ENCODE measurements around the gene SRCIN1. TPM values are rescaled to one million over a fixed set of nuclear protein-coding genes. Genes with fewer than 3 reads are reported as not detected.

The SRCIN1 gene
- total RNA-seq, 4 donors from 2014 or later = 1.2 to 2.7 (median 2.3) TPM

DNA sequence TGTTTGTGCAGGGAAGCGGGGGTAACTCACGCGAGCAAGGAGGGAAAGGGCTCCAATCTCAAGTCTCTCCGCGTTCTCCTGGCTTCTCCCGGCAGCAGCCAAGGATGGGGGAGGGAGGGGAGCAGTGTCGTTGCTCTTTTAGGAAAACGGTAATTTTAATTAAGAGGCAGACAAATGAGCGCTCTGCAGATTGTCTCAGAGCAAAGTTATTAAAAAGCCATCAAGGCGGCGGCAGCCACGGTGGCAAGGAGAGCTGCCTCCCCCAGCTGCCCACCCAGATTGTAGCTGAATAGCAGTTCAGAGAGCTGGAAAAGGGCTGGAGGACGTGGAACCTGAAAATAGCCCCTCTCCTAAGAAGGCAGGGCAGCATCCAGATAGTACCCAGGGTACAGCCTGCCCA, 11.6 kb downstream of the SRCIN1 start:
- H3K27me3 ChIP-seq = peaks cover 0 to 95% (median 5%) of the 10 kb centered on the region in 4 donors

GRCh38 chr17:38592487-38592886, 13.3 kb downstream of the SRCIN1 start:
- Histone ChIP-seq H3K9me3 (no peaks in the 10 kb centered on the region), H3K4me3 (no peak overlapping the region), H3K27ac (replicated peaks in 1 of 4) (no peak overlapping the region), H3K4me1 (peaks cover 0 to 11% (median 0%) of the 10 kb centered on the region in 4 donors), H3K27me3 (peaks cover 0 to 93% (median 5%) of the 10 kb centered on the region in 4 donors), H3K36me3 (no peaks in the 10 kb centered on the region)
- TF ChIP-seq POLR2A (IDR thresholded peaks at IDR 0.05; ENCODE audit: low read depth) (no peak), POLR2AphosphoS5 (IDR thresholded peaks at IDR 0.05) (no peak), EP300 (IDR thresholded peaks at IDR 0.05) (no peak)
- TF ChIP-seq, protein P1, sequence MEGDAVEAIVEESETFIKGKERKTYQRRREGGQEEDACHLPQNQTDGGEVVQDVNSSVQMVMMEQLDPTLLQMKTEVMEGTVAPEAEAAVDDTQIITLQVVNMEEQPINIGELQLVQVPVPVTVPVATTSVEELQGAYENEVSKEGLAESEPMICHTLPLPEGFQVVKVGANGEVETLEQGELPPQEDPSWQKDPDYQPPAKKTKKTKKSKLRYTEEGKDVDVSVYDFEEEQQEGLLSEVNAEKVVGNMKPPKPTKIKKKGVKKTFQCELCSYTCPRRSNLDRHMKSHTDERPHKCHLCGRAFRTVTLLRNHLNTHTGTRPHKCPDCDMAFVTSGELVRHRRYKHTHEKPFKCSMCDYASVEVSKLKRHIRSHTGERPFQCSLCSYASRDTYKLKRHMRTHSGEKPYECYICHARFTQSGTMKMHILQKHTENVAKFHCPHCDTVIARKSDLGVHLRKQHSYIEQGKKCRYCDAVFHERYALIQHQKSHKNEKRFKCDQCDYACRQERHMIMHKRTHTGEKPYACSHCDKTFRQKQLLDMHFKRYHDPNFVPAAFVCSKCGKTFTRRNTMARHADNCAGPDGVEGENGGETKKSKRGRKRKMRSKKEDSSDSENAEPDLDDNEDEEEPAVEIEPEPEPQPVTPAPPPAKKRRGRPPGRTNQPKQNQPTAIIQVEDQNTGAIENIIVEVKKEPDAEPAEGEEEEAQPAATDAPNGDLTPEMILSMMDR (IDR thresholded peaks at IDR 0.05) = no peak
- DNase-seq (ENCODE audit: extremely low spot score) = no peak
- intact Hi-C loops (cut with DNase I) = no loop called here

More for the DNA sequence above, 11.6 kb downstream of the SRCIN1 start:
- Histone ChIP-seq H3K4me3 (no peak overlapping the region), H3K4me1 (peaks cover 0 to 7% (median 0%) of the 10 kb centered on the region in 4 donors), H3K36me3 (no peaks in the 10 kb centered on the region), H3K9me3 (no peaks in the 10 kb centered on the region), H3K27ac (replicated peaks in 1 of 4) (no peak overlapping the region)
- no peak for DNase-seq (ENCODE audit: extremely low spot score)
- 65% methylated on average over 13 of the region's 13 CpGs for whole genome bisulfite sequencing
- intact Hi-C loops (cut with DNase I) = no loop called here
- TF ChIP-seq POLR2A (IDR thresholded peaks at IDR 0.05; ENCODE audit: low read depth) (no peak), POLR2AphosphoS5 (IDR thresholded peaks at IDR 0.05) (no peak), EP300 (IDR thresholded peaks at IDR 0.05) (no peak)
- TF ChIP-seq, protein P1 (IDR thresholded peaks at IDR 0.05) = no peak

- H3K27ac ChIP-seq (replicated peaks in 1 of 4) = no peak overlapping the region
- no CpG with 5 or more reads among the region's 5 CpGs for WGBS
- peaks cover 0 to 96% (median 5%) of the 10 kb centered on the region in 4 donors for H3K27me3 ChIP-seq
- intact Hi-C loops (cut with DNase I) = no loop called here
- no peaks in the 10 kb centered on the region for H3K9me3 ChIP-seq
- TF ChIP-seq, protein P1 (IDR thresholded peaks at IDR 0.05) = no peak
- TF ChIP-seq EP300 (IDR thresholded peaks at IDR 0.05) = no peak
- no peak for TF ChIP-seq POLR2AphosphoS5 (IDR thresholded peaks at IDR 0.05)
- TF ChIP-seq POLR2A (IDR thresholded peaks at IDR 0.05; ENCODE audit: low read depth) = no peak
- no peaks in the 10 kb centered on the region for H3K36me3 ChIP-seq
- H3K4me3 ChIP-seq = no peak overlapping the region
- no peak for DNase-seq (ENCODE audit: extremely low spot score)
- peaks cover 0 to 11% (median 0%) of the 10 kb centered on the region in 4 donors for H3K4me1 ChIP-seq
Measured at GRCh38 chr17:38591759-38592241, 14.0 kb downstream of the SRCIN1 start.

DNA sequence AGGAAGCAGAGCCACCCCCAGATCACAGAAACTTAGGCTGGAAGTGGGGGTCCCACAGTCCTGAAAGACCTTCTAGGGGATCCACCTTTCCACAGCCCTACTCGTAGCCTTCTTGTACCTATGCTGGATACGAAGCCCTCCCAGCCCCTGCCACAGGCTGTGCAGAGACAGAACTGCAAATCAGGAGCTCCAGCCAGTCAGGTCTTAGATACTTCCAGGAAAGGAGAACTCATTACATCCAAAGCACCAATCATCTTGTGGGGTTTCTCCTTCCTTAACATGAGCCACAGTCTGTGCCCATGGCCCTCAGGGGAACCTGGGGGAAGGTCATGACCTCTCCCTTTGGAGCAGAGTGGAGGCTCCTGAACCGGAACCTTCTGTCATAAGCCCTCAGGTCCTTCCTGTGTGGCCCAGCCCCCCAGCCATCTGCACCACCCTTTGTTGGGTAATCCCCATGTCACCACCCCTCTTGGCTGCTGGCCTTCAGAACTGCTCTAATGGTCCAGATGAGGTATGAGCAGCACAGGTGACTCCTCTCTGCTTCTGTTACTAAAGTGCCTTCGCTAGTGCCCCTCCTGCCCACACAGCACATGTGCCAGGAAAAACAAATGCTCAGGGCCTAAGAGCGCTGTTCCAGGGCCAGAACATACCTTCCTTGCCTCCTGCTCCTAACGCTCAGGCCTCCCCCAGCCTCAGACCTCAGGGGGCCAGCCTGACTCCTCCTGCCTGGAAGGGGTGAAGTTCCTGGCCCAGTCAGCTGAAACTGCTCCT, 14.6 kb downstream of the SRCIN1 start:
- H3K27me3 ChIP-seq = peaks cover 0 to 96% (median 5%) of the 10 kb centered on the region in 4 donors
- WGBS = 67% methylated on average over 6 of the region's 6 CpGs
- no peak overlapping the region for H3K27ac ChIP-seq (replicated peaks in 1 of 4)
- DNase-seq (ENCODE audit: extremely low spot score) = no peak
- no peak for TF ChIP-seq POLR2A (IDR thresholded peaks at IDR 0.05; ENCODE audit: low read depth)
- no peaks in the 10 kb centered on the region for H3K36me3 ChIP-seq
- H3K9me3 ChIP-seq = no peaks in the 10 kb centered on the region
- H3K4me3 ChIP-seq = no peak overlapping the region
- intact Hi-C loops (cut with DNase I) = no loop called here
- peaks cover 0 to 11% (median 0%) of the 10 kb centered on the region in 4 donors for H3K4me1 ChIP-seq

GRCh38 chr17:38589462-38590114, 16.2 kb downstream of the SRCIN1 start:
- 75% methylated on average over 9 of the region's 10 CpGs for WGBS
- Histone ChIP-seq H3K27me3 (peaks cover 0 to 96% (median 5%) of the 10 kb centered on the region in 4 donors), H3K4me1 (peaks cover 4 to 17% (median 8%) of the 10 kb centered on the region in 4 donors), H3K9me3 (no peaks in the 10 kb centered on the region), H3K36me3 (no peaks in the 10 kb centered on the region), H3K4me3 (no peak overlapping the region), H3K27ac (replicated peaks in 1 of 4) (no peak overlapping the region)
- TF ChIP-seq EP300 (IDR thresholded peaks at IDR 0.05) = no peak
- TF ChIP-seq, protein P1 (IDR thresholded peaks at IDR 0.05) = no peak
- no peak for TF ChIP-seq POLR2A (IDR thresholded peaks at IDR 0.05; ENCODE audit: low read depth)
- no peak for TF ChIP-seq POLR2AphosphoS5 (IDR thresholded peaks at IDR 0.05)
- DNase-seq (ENCODE audit: extremely low spot score) = no peak
- intact Hi-C loops (cut with DNase I) = loop anchor here (10.0 kb wide), 1 partner anchor 95 kb away; no protein-coding TSS in a partner anchor

Measured in esophagus muscularis mucosa (tissue), 4 donors.